Keratinocyte (primary cell): ENCODE data around the gene OGA.

Experiments
- EZH2 ChIP-seq: IDR thresholded peaks from one replicate; pipeline ENCODE4 v1.6.1; 2012; ENCODE audit warnings: inconsistent platforms, mild to moderate bottlenecking, low read length, moderate library complexity
- TF ChIP-seq, protein P1 (sequence below), 3 experiments: IDR thresholded peaks in 1 of 3; conservative IDR thresholded peaks in 1 of 3; optimal IDR thresholded peaks in 1 of 3; 2 replicates in 2 of 3; 3 replicates in 1 of 3; pipeline versions ENCODE3 to v1.5.1; 2011; ENCODE audit warnings: low read length in 3 of 3, mild to moderate bottlenecking in 3 of 3, moderate library complexity in 2 of 3, control low read depth in 1 of 3, inconsistent platforms in 1 of 3; ENCODE audit not compliant: insufficient read depth in 2 of 3; ENCODE audit errors: extremely low read depth in 1 of 3

DNA sequence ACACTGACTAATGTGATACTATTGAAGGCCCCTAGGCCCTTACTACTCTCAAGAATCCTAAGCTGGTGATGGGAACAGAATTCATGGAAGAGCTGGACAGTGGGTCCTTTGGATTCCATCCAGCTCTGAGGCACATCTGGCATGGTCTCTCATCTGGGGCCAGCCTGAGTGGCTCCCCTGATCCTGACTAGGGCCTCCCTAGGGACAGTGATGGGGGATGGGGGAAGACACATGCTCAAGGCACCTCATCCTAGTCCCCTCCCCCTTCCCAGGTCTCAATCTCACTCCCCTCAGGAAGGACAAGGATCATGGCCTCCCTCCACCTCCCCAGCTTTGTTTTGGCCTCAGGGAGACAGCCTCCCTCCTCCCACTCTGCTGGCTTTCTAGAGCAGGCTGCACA lies 23.6 kb upstream of the OGA start:
- TF ChIP-seq, protein P1, sequence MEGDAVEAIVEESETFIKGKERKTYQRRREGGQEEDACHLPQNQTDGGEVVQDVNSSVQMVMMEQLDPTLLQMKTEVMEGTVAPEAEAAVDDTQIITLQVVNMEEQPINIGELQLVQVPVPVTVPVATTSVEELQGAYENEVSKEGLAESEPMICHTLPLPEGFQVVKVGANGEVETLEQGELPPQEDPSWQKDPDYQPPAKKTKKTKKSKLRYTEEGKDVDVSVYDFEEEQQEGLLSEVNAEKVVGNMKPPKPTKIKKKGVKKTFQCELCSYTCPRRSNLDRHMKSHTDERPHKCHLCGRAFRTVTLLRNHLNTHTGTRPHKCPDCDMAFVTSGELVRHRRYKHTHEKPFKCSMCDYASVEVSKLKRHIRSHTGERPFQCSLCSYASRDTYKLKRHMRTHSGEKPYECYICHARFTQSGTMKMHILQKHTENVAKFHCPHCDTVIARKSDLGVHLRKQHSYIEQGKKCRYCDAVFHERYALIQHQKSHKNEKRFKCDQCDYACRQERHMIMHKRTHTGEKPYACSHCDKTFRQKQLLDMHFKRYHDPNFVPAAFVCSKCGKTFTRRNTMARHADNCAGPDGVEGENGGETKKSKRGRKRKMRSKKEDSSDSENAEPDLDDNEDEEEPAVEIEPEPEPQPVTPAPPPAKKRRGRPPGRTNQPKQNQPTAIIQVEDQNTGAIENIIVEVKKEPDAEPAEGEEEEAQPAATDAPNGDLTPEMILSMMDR (optimal IDR thresholded peaks at IDR 0.05 in 1 of 3, IDR thresholded peaks at IDR 0.05 in 1 of 3, conservative IDR thresholded peaks at IDR 0.05 in 1 of 3; ENCODE audit: extremely low read depth in 1 of 3, insufficient read depth in 2 of 3, low read length in 3 of 3), result no peak
- no peak for TF ChIP-seq EZH2
